ENCODE results near the gene PIK3R5. TPM values are rescaled to one million over a fixed set of nuclear protein-coding genes. Genes with fewer than 3 reads are reported as not detected.

PIK3R5 gene
- total RNA-seq, 2 donors from 2014 or later, result 3.2 to 4.9 TPM

GRCh38 chr17:8872705-8873435 is 92.6 kb downstream of the PIK3R5 start:
- intact Hi-C loops (cut with DNase I, micrococcal nuclease), result no loop called here
- DNase-seq (no peak), ATAC-seq (no peak)

- ATAC-seq (no peak), DNase-seq (no peak)
- intact Hi-C loops (cut with DNase I, micrococcal nuclease), result no loop called here
Observed at GRCh38 chr17:8872036-8872704, 93.3 kb downstream of the PIK3R5 start.

GRCh38 chr17:8871081-8871581 is 94.4 kb downstream of the PIK3R5 start:
- DNase-seq, result no peak
- intact Hi-C loops (cut with DNase I, micrococcal nuclease), result no loop called here
- no peak for ATAC-seq

GRCh38 chr17:8870406-8871040 is 95.0 kb downstream of the PIK3R5 start:
- intact Hi-C loops (cut with DNase I, micrococcal nuclease), result no loop called here

GRCh38 chr17:8869114-8869815 is 96.2 kb downstream of the PIK3R5 start:
- DNase-seq (no peak), ATAC-seq (no peak)
- intact Hi-C loops (cut with DNase I, micrococcal nuclease), result no loop called here

More at GRCh38 chr17:8870406-8871040, 95.0 kb downstream of the PIK3R5 start:
- ATAC-seq, result no peak
- no peak for DNase-seq

GRCh38 chr17:8868529-8868951 is 97.0 kb downstream of the PIK3R5 start:
- no peak for DNase-seq
- ATAC-seq, result no peak
- intact Hi-C loops (cut with DNase I, micrococcal nuclease), result no loop called here

- DNase-seq, result no peak
- ATAC-seq, result no peak
- intact Hi-C loops (cut with DNase I, micrococcal nuclease), result no loop called here
Observed at GRCh38 chr17:8868092-8868491, 97.4 kb downstream of the PIK3R5 start.

GRCh38 chr17:8867361-8867981 is 98.0 kb downstream of the PIK3R5 start, which contains the start of gene PIK3R6:
PIK3R6 (minus strand) TSS chr17:8867674; CDS start chr17:8849794, 17,880 bp downstream.
- intact Hi-C loops (cut with DNase I, micrococcal nuclease), result no loop called here
- DNase-seq (no peak), ATAC-seq (no peak)

GRCh38 chr17:8865811-8866210 is 99.7 kb downstream of the PIK3R5 start:
- intact Hi-C loops (cut with DNase I, micrococcal nuclease), result no loop called here
- DNase-seq (no peak), ATAC-seq (no peak)

- no peak for DNase-seq
- intact Hi-C loops (cut with DNase I, micrococcal nuclease), result no loop called here
- ATAC-seq, result no peak
Observed at GRCh38 chr17:8865385-8865784, 100.1 kb downstream of the PIK3R5 start.

GRCh38 chr17:8862213-8863056 is 103.1 kb downstream of the PIK3R5 start:
- no peak for ATAC-seq
- intact Hi-C loops (cut with DNase I, micrococcal nuclease), result no loop called here
- DNase-seq, result no peak

- intact Hi-C loops (cut with DNase I, micrococcal nuclease), result no loop called here
- no peak for ATAC-seq
- DNase-seq, result no peak
Observed at GRCh38 chr17:8861495-8862181, 103.9 kb downstream of the PIK3R5 start.

GRCh38 chr17:8859804-8860430 is 105.6 kb downstream of the PIK3R5 start:
- ATAC-seq, result no peak
- no peak for DNase-seq
- intact Hi-C loops (cut with DNase I, micrococcal nuclease), result no loop called here

GRCh38 chr17:8859027-8859803 is 106.3 kb downstream of the PIK3R5 start:
- DNase-seq, result peak in 1 of 2 donors; percentile 10
- no peak for ATAC-seq
- intact Hi-C loops (cut with DNase I, micrococcal nuclease), result no loop called here

GRCh38 chr17:8857919-8858318 is 107.6 kb downstream of the PIK3R5 start:
- ATAC-seq (no peak), DNase-seq (no peak)
- intact Hi-C loops (cut with DNase I, micrococcal nuclease), result no loop called here
